ENCODE results near the gene CXCR4. TPM values are rescaled to one million over a fixed set of nuclear protein-coding genes. Genes with fewer than 3 reads are reported as not detected.

CXCR4 gene
- total and polyA plus RNA-seq, 10 of the 15 experiments (the other 5 are each of a cell fraction or from before 2014, with no cell fraction given): 31.1 to 749 (median 52.7) TPM

- H3K9me3 ChIP-seq (replicated peaks; ENCODE audit: control insufficient read depth, insufficient read depth, low read length): no peaks in the 10 kb centered on the region; the same call in 2 of the 3 replicates
Measured at GRCh38 chr2:136149011-136149410, 31.1 kb upstream of the CXCR4 start.

More at GRCh38 chr2:136149011-136149410, 31.1 kb upstream of the CXCR4 start:
- Histone ChIP-seq H3K27me3 (replicated peaks in 1 of 2; ENCODE audit: control insufficient read depth in 2 of 2, insufficient read depth in 2 of 2, low read length in 1 of 2) (peaks cover 0 to 3% of the 10 kb centered on the region in 2 experiments; a peak in 3 of 4 replicates), H3K4me1 (ENCODE audit: control insufficient read depth, insufficient read depth, low read length) (no peaks in the 10 kb centered on the region), H3K79me2 (ENCODE audit: control insufficient read depth, insufficient read depth, low read length) (no peaks in the 10 kb centered on the region), H2AFZ (ENCODE audit: control insufficient read depth, low read depth, low read length) (no peak overlapping the region), H3K9ac (ENCODE audit: control insufficient read depth, insufficient read depth, low read length) (no peak overlapping the region), H3K4me2 (ENCODE audit: control insufficient read depth, insufficient read depth) (no peak overlapping the region), H4K20me1 (ENCODE audit: control insufficient read depth, insufficient read depth) (no peaks in the 10 kb centered on the region), H3K4me3 (no peak overlapping the region), H3K27ac (ENCODE audit: control insufficient read depth, insufficient read depth) (no peak overlapping the region), H3K36me3 (ENCODE audit: control insufficient read depth in 2 of 2, insufficient read depth in 2 of 2, low read length in 1 of 2) (no peaks in the 10 kb centered on the region)
- DNase-seq (ENCODE audit: low read depth, low spot score): no peak
- in situ Hi-C loops (cut with MboI) (no loop called here), intact Hi-C loops (cut with micrococcal nuclease; ENCODE audit: unreplicated experiment) (no loop called here)
- POLR2A ChIA-PET: interaction anchor here (1.3 kb wide), 1 partner anchor 8 kb away, joined by 3 read pairs; no protein-coding TSS in a partner anchor
- TF ChIP-seq ESRRA (IDR thresholded peaks at IDR 0.05; ENCODE audit: low read length): no peak
- no peak for TF ChIP-seq EED (IDR thresholded peaks at IDR 0.05; ENCODE audit: low read depth)
- no peak for TF ChIP-seq TAF1 (IDR thresholded peaks at IDR 0.05; ENCODE audit: borderline replicate concordance, low read depth, low read length)
- TF ChIP-seq MTA2 (IDR thresholded peaks at IDR 0.05; ENCODE audit: low read depth): no peak
- no peak for TF ChIP-seq SIN3A (IDR thresholded peaks at IDR 0.05; ENCODE audit: low read depth, low read length)
- no peak for TF ChIP-seq JUNB (IDR thresholded peaks at IDR 0.05)
- no peak for TF ChIP-seq ATF3 (IDR thresholded peaks at IDR 0.05; ENCODE audit: borderline replicate concordance, extremely low read depth, low read depth, low read length)
- no peak for TF ChIP-seq IRF4 (IDR thresholded peaks at IDR 0.05; ENCODE audit: low read depth, low read length)
- TF ChIP-seq CHD2 (IDR thresholded peaks at IDR 0.05; ENCODE audit: borderline replicate concordance, low read depth, low read length): no peak
- TF ChIP-seq ZZZ3 (IDR thresholded peaks at IDR 0.05; ENCODE audit: control insufficient read depth, insufficient read length, low read depth): no peak
- TF ChIP-seq MTA3 (IDR thresholded peaks at IDR 0.05; ENCODE audit: borderline replicate concordance, low read length): no peak
- no peak for TF ChIP-seq MLLT1 (IDR thresholded peaks at IDR 0.05)
- no peak for TF ChIP-seq HDAC6 (IDR thresholded peaks at IDR 0.05; ENCODE audit: unreplicated experiment)
- no peak for TF ChIP-seq ZNF622 (IDR thresholded peaks at IDR 0.05)
- no peak for TF ChIP-seq SUZ12 (IDR thresholded peaks at IDR 0.05; ENCODE audit: unreplicated experiment)
- ATAC-seq: no peak
- RAD21 ChIA-PET (ENCODE audit: unreplicated experiment): interaction anchor here (1.1 to 1.4 kb wide), 3 partner anchors 8 to 12 kb away, joined by 3 read pairs; no protein-coding TSS in a partner anchor
- SMC1A ChIA-PET (ENCODE audit: uncharacterized antibody, unreplicated experiment): interaction anchor here (0.8 to 1.4 kb wide), 4 partner anchors 8 to 41 kb away, joined by 3 read pairs; no protein-coding TSS in a partner anchor
- FAIRE-seq: no peak
- CTCF ChIA-PET: interaction anchor here (0.8 to 1.0 kb wide), 3 partner anchors 12 to 235 kb away, joined by 3 to 4 read pairs (median 4); no protein-coding TSS in a partner anchor
- BruUV-seq (replicated peaks): no TSS peak
- WGBS (ENCODE audit: insufficient coverage, insufficient replicate concordance, low lambda C conversion rate, missing lambda C conversion rate): 0% methylated on average over 1 of the region's 1 CpG

All from GM12878 (cell line).